Posterior cingulate gyrus (tissue), 11 donors: ENCODE data around the gene ANXA4.

Experiments used
- DNase-seq, 10 donors: peaks; one replicate each; pipeline versions ENCODE4 v3.0.0 to v3.0.0-alpha.2; 2020 to 2021; ENCODE audit warnings: mixed read lengths in 3 of 10
- intact Hi-C: fragments of 100-400 bp; cut with DNase I; formaldehyde crosslinking; loops from one replicate; pipeline ENCODE4 v1.15.1; 2023

ANXA4 gene

GRCh38 chr2:69741575-69742321 lies at the start of gene ANXA4:
Gene ANXA4, plus strand, starts transcription at chr2:69742134. Its CDS starts 39,432 bp downstream, at chr2:69781566.
- peak in 9 of 10 donors; percentile 19 to 92 (median 54) for DNase-seq
- intact Hi-C loops = no loop called here

- DNase-seq = no peak
- intact Hi-C loops = no loop called here
These were observed 49.5 kb upstream of the ANXA4 start for GRCh38 chr2:69692424-69692823.

GRCh38 chr2:69693059-69693774 lies 48.7 kb upstream of the ANXA4 start:
- DNase-seq = no peak
- intact Hi-C loops = no loop called here

- no peak for DNase-seq
- intact Hi-C loops = no loop called here
These were observed 48.0 kb upstream of the ANXA4 start for GRCh38 chr2:69693775-69694450.

- intact Hi-C loops = no loop called here
- DNase-seq = no peak
These were observed 46.8 kb upstream of the ANXA4 start for GRCh38 chr2:69694894-69695849.

- intact Hi-C loops = no loop called here
- no peak for DNase-seq
These were observed 46.1 kb upstream of the ANXA4 start for GRCh38 chr2:69695850-69696216.

- no peak for DNase-seq
- intact Hi-C loops = no loop called here
These were observed 41.6 kb upstream of the ANXA4 start for GRCh38 chr2:69700381-69700780.

- intact Hi-C loops = no loop called here
These were observed 40.6 kb upstream of the ANXA4 start for GRCh38 chr2:69701100-69701945.

GRCh38 chr2:69703189-69703588 lies 38.7 kb upstream of the ANXA4 start:
- intact Hi-C loops = no loop called here

More at GRCh38 chr2:69701100-69701945, 40.6 kb upstream of the ANXA4 start:
- no peak for DNase-seq

GRCh38 chr2:69704446-69704845 lies 37.5 kb upstream of the ANXA4 start:
- intact Hi-C loops = no loop called here
- DNase-seq = no peak

More at GRCh38 chr2:69703189-69703588, 38.7 kb upstream of the ANXA4 start:
- DNase-seq = no peak

GRCh38 chr2:69709290-69709689 lies 32.6 kb upstream of the ANXA4 start:
- no peak for DNase-seq
- intact Hi-C loops = no loop called here

- intact Hi-C loops = loop anchor here (10.0 kb wide), 2 partner anchors 67 to 257 kb away; partner anchors contain the start of gene AAK1
- DNase-seq = no peak
These were observed 30.0 kb upstream of the ANXA4 start for GRCh38 chr2:69711971-69712370.

GRCh38 chr2:69714024-69714423 lies 27.9 kb upstream of the ANXA4 start:
- intact Hi-C loops = loop anchor here (1.0 to 10.0 kb wide), 4 partner anchors 69 to 339 kb away; partner anchors contain the start of gene AAK1
- DNase-seq = no peak

- peak; percentile 44 to 97 (median 84) for DNase-seq
- intact Hi-C loops = loop anchor here (1.0 to 10.0 kb wide), 4 partner anchors 70 to 339 kb away; partner anchors contain the start of gene AAK1
These were observed 27.3 kb upstream of the ANXA4 start for GRCh38 chr2:69714539-69715220.

GRCh38 chr2:69715964-69716363 lies 26.0 kb upstream of the ANXA4 start:
- no peak for DNase-seq
- intact Hi-C loops = loop anchor here (2.0 to 10.0 kb wide), 3 partner anchors 71 to 261 kb away; partner anchors contain the start of gene AAK1

- intact Hi-C loops = loop anchor here (10.0 kb wide), 2 partner anchors 72 to 262 kb away; partner anchors contain the start of gene AAK1
- DNase-seq = peak in 1 of 10 donors; percentile 15
These were observed 25.3 kb upstream of the ANXA4 start for GRCh38 chr2:69716555-69717120.

- intact Hi-C loops = loop anchor here (10.0 kb wide), 2 partner anchors 72 to 262 kb away; partner anchors contain the start of gene AAK1
- DNase-seq = no peak
These were observed 24.7 kb upstream of the ANXA4 start for GRCh38 chr2:69717186-69717585.

- no peak for DNase-seq
- intact Hi-C loops = loop anchor here (10.0 kb wide), 2 partner anchors 73 to 263 kb away; partner anchors contain the start of gene AAK1
These were observed 24.1 kb upstream of the ANXA4 start for GRCh38 chr2:69717861-69718273.
